DMS114 treated with DMSO at 0.1 percent for 48 hours (cell line): ENCODE measurements around the gene FAM180B.
"Not testable (repeated sequence)": the region's sequence is repeated elsewhere in the genome, so short reads cannot be mapped to it uniquely, and the experiment has no call there.

Experiments used
- DNase-seq: peaks from one replicate; lab custom pipeline; 2025; ENCODE audit not compliant: unreplicated experiment; lab: John Stamatoyannopoulos, UW

Gene FAM180B

GRCh38 chr11:47593934-47594855 lies 7.7 kb downstream of the FAM180B start, which contains the start of gene C1QTNF4:
C1QTNF4 (minus strand) TSS chr11:47594411; CDS start chr11:47590810, 3,601 bp downstream.
- DNase-seq = no peak

- no peak for DNase-seq
These were observed 8.6 kb downstream of the FAM180B start for GRCh38 chr11:47595029-47595428.

GRCh38 chr11:47595967-47596366 lies 9.5 kb downstream of the FAM180B start:
- DNase-seq = no peak

- no peak for DNase-seq
These were observed 13.4 kb downstream of the FAM180B start for GRCh38 chr11:47599902-47600301.

- no peak for DNase-seq
These were observed 16.8 kb downstream of the FAM180B start for GRCh38 chr11:47603295-47603694.

- no peak for DNase-seq
These were observed 19.4 kb downstream of the FAM180B start for GRCh38 chr11:47605921-47606320.

GRCh38 chr11:47606731-47607130 lies 20.3 kb downstream of the FAM180B start:
- DNase-seq = no peak

GRCh38 chr11:47607380-47607779 lies 20.9 kb downstream of the FAM180B start:
- DNase-seq = no peak

- DNase-seq = no peak
These were observed 23.2 kb downstream of the FAM180B start for GRCh38 chr11:47609675-47610074.

- no peak for DNase-seq
These were observed 24.9 kb downstream of the FAM180B start for GRCh38 chr11:47611348-47611794.

GRCh38 chr11:47615249-47615648 lies 28.8 kb downstream of the FAM180B start:
- DNase-seq = no peak

- DNase-seq = peak; percentile 11
These were observed 30.4 kb downstream of the FAM180B start for GRCh38 chr11:47616726-47617416.

- DNase-seq = no peak
These were observed 30.9 kb downstream of the FAM180B start for GRCh38 chr11:47617417-47617809.

- no peak for DNase-seq
These were observed 34.4 kb downstream of the FAM180B start for GRCh38 chr11:47620836-47621378.

GRCh38 chr11:47626234-47626633 lies 39.8 kb downstream of the FAM180B start:
- no peak for DNase-seq

- no peak for DNase-seq
These were observed 41.5 kb downstream of the FAM180B start for GRCh38 chr11:47628026-47628425.

GRCh38 chr11:47631473-47631872 lies 45.0 kb downstream of the FAM180B start:
- no peak for DNase-seq

- DNase-seq = not testable (repeated sequence)
These were observed 49.9 kb downstream of the FAM180B start for GRCh38 chr11:47636331-47636730.
